Amygdala (tissue), 56 donors: ENCODE results near the gene GSG1L.
"Not testable (repeated sequence)": the region's sequence is repeated elsewhere in the genome, so short reads cannot be mapped to it uniquely, and the experiment has no call there.

Source experiments
- DNase-seq, 56 donors: peaks; one replicate each; lab custom pipeline; 2025; lab: John Stamatoyannopoulos, UW

The GSG1L gene

GRCh38 chr16:27921134-27921533, 142.4 kb downstream of the GSG1L start:
- DNase-seq: no peak

GRCh38 chr16:27920391-27920891, 143.1 kb downstream of the GSG1L start:
- DNase-seq: peak in 21 of 56 donors; percentile 2 to 39 (median 12)

- DNase-seq: no peak
Measured at GRCh38 chr16:27918755-27919154, 144.8 kb downstream of the GSG1L start.

GRCh38 chr16:27917949-27918348, 145.6 kb downstream of the GSG1L start:
- no peak for DNase-seq

GRCh38 chr16:27911486-27911885, 152.0 kb downstream of the GSG1L start:
- DNase-seq: no peak

- no peak for DNase-seq
Measured at GRCh38 chr16:27907457-27907972, 156.0 kb downstream of the GSG1L start.

- DNase-seq: no peak
Measured at GRCh38 chr16:27906883-27907282, 156.6 kb downstream of the GSG1L start.

- DNase-seq: no peak
Measured at GRCh38 chr16:27903046-27903655, 160.4 kb downstream of the GSG1L start.

- no peak for DNase-seq
Measured at GRCh38 chr16:27902551-27902950, 161.0 kb downstream of the GSG1L start.

- no peak for DNase-seq
Measured at GRCh38 chr16:27901956-27902355, 161.6 kb downstream of the GSG1L start.

GRCh38 chr16:27899736-27900135, 163.8 kb downstream of the GSG1L start:
- no peak for DNase-seq

- DNase-seq: no peak
Measured at GRCh38 chr16:27894386-27894785, 169.1 kb downstream of the GSG1L start.

- no peak for DNase-seq
Measured at GRCh38 chr16:27892879-27893278, 170.6 kb downstream of the GSG1L start.

GRCh38 chr16:27890866-27891265, 172.6 kb downstream of the GSG1L start:
- no peak for DNase-seq

GRCh38 chr16:27890006-27890405, 173.5 kb downstream of the GSG1L start:
- no peak for DNase-seq

GRCh38 chr16:27883576-27883975, 179.9 kb downstream of the GSG1L start:
- DNase-seq: no peak

- DNase-seq: no peak
Measured at GRCh38 chr16:27880287-27880686, 183.2 kb downstream of the GSG1L start.

- no peak for DNase-seq
Measured at GRCh38 chr16:27879601-27880247, 183.8 kb downstream of the GSG1L start.

- DNase-seq: not testable (repeated sequence)
Measured at GRCh38 chr16:27872627-27873026, 190.9 kb downstream of the GSG1L start.

- DNase-seq: no peak
Measured at GRCh38 chr16:27870116-27870798, 193.3 kb downstream of the GSG1L start.

GRCh38 chr16:27869411-27869810, 194.1 kb downstream of the GSG1L start:
- DNase-seq: no peak
